Posterior cingulate gyrus (tissue), 11 donors: ENCODE data around the gene BUD31.
"Not testable (repeated sequence)": the region's sequence is repeated elsewhere in the genome, so short reads cannot be mapped to it uniquely, and the experiment has no call there.

Experiments
- DNase-seq, 10 donors: peaks; one replicate each; pipeline versions ENCODE4 v3.0.0 to v3.0.0-alpha.2; 2020 to 2021; ENCODE audit warnings: mixed read lengths in 3 of 10
- intact Hi-C: fragments of 100-400 bp; cut with DNase I; formaldehyde crosslinking; loops from one replicate; pipeline ENCODE4 v1.15.1; 2023

BUD31 gene

DNA sequence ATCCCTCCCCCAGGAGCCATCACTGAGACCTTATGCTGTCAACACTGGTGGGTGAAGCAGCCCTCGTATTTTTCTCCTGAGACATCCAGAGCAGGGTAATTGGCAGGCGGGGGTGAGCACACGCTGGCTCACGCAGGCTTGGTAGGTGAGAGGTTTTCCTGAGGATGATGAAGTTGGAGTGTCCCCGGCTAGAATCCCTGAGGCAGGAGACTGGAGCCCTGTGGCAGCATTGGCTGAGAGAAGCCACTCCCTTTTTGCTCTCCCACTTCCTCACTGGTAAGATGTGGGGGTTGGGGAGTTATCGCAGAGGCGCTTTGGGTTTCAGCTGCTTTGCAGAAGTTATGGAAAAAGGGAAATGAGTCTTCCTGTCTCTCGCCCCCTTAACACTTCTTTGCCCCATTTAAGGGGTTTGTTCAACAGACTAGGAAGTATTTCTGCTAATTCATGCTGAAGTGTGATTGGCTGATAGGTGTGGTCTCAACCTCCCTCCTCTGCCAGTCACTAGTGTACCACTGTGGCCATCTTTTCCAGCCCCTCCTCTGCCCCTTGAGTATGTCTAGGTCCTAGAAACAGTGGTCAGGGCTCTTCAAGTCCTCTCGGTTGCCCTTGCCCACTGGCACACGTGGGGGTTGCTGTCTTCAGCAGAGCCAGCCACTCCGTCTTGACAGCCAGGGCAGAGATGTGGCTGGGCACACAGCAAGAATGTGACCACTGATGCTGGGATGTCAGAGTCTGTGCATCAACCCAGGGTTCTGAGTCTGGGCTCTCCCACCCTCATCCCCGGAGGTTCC, 28.5 kb upstream of the BUD31 start:
- DNase-seq: peak in 5 of 10 donors; percentile 22 to 91 (median 47)
- intact Hi-C loops: no loop called here

DNA sequence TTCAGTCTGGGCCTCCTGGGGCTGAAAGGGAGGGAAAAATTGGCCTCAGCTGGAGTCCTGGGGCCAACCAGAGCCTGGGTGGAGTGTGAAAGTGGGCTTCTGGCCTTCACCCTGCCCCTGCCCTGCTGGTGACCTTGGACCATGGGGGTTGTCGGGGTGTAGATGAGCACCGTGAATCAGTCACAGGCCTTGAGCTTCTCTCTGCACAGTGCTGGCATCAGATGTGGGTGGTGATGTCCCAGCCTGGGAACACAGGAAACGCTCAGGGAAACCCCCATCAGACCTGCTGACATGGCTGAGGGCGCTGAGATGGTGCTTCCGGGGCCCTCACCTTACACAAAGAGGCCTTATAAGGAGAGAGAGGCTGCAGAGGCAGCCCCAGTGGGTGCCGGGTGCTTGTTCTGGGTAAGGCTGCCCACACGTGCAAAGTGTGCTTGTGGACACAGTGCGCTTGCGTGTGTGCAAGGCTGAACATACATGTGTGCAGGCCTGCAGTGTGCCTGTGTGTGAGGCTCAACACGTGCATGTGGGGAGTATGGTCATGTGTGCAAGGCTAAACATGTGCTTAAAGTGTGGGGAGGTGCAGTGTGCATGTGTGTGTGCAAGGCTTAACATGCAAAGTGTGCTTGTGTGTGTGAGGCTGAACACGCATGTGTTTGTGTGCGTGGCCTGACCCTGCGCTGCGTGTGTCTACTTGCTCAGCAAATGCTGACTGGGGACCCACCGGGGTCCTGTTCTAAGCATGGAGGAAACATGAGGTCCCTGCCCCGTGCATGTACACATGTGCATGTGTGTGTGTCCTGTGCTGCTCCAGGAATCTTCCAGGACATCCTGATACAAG, 27.7 kb upstream of the BUD31 start:
- intact Hi-C loops: no loop called here
- no peak for DNase-seq

DNA sequence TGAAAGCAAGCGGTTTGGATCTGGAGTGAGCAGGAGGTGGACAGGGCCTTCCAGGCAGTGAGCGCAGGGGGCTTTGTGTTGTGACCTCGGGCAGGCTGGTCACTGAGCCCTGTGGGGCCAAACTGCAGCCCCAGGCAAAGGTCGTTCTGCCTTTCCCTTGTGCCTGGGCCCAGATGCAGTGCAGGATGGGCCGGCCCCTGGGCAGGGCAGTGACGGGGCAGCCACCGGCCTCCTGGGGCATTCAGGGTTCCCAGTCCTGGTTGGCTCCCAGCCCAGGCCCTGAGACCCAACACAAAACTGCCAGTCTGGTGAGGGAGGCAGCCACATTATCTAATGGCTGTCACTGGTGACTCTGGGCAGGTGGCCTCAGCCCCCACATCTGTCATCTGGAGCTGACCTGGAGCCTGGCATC, 27.1 kb upstream of the BUD31 start:
- intact Hi-C loops: no loop called here
- no peak for DNase-seq

DNA sequence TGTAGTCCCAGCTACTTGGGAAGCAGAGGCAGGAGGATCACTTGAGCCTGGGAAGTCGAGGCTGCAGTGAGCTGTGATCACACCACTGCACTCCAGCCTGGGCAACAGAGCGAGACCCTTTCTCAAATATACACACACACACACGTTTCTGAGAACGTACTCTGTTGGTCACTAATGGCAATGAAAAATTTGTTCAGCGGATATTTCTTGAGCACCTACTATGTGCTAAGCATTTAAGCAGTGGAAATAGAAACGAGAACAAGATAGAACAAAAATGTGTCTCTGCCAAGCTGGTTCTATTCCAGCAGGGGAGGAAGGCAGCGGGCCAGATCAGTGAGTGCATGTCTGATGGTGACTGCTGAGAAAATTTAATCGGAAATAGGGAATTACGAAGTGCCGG, 25.6 kb upstream of the BUD31 start:
- no peak for DNase-seq
- intact Hi-C loops: no loop called here

DNA sequence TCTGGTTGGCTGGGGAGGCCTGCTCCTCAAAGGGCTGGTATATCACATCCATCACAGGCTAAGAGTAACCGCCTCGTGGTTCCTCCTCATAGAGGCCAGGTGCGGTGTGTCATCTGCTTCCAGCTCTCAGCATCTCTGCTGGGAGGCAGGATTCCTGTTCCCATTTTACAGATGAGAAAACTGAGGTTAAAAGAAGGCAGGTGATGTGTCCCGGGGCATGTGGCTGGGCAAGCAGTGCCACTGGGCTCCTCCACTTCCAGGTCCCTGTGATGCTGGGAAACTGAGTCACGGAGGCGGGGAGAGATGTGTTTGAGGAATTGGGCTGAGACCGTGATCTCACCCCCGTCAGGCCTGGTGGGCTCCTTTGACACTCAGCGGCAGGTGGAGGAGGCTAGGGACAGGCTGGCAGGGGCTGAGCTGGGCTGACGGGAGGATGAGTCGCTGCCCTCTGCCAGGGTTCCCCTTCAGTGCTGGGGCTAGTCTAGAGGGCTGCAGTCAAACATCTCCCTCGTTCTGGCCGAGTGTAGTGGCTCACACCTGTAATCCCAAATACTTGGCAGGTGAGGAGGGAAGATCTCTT, 24.9 kb upstream of the BUD31 start:
- DNase-seq: no peak
- intact Hi-C loops: no loop called here

DNA sequence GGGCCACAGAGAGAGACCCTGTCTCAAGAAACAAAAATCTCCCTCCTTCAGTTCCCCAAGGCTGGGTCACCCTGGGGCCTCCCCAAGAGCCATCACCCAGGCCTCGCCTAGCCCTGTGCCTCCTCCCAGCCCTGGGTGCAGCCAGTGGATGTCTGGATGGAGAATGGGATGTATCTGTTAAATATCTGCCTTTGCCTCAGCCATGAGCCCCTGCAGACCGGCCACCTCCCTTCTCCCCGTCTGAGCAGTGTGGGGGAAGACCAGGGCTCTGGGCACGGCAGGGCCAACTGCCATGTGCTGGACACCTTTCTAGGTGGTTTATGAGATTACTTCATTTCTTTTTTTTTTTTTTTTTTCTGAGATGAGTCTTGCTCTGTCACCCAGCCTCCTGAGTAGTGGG, 24.2 kb upstream of the BUD31 start:
- peak in 1 of 10 donors; percentile 57 for DNase-seq
- intact Hi-C loops: no loop called here

DNA sequence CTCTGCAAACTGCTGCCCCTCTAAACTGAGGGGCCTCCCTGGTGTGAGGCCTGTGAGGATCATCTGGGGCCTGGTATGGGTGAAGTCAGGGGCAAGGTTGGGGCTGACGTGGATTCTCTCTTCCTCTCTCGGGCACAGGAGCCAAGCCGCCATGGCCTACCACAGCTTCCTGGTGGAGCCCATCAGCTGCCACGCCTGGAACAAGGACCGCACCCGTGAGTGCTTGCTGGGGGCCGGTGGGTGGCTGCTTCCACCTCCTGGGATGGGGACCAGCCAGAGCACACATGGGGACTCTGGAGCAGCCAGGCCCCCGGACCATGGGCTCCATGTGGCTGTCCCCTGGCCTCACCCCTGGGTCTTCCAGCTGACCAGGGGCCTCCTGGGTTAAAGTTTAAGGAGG, 23.2 kb upstream of the BUD31 start:
- DNase-seq: peak in 1 of 10 donors; percentile 60
- intact Hi-C loops: no loop called here

DNA sequence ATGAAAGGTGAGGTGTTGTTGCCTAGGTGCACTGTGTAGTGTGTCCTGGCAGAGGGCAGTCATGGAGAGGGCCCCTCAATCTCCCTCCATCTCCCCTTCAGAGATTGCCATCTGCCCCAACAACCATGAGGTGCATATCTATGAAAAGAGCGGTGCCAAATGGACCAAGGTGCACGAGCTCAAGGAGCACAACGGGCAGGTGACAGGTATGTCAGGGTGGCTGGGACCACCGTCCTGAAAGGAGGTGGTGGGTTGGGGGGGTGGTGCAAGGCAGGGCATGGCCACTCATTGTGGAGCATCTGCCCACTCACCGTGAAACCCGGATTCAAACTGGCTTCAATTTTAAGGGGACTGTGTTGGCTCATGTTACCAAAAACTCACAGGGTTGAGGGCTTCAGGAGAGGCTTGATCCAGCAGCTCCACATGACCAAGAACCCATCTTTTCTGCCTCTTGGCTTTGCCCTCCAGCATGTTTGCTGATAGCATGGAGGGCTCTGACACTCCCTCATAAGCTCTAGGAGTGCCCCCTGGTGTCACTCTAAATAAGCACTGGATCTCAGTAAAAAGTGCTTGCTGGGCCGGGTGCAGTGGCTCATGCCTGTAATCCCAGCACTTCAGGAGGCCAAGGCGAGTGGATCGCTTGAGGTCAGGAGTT, 22.1 kb upstream of the BUD31 start:
- no peak for DNase-seq
- intact Hi-C loops: no loop called here

DNA sequence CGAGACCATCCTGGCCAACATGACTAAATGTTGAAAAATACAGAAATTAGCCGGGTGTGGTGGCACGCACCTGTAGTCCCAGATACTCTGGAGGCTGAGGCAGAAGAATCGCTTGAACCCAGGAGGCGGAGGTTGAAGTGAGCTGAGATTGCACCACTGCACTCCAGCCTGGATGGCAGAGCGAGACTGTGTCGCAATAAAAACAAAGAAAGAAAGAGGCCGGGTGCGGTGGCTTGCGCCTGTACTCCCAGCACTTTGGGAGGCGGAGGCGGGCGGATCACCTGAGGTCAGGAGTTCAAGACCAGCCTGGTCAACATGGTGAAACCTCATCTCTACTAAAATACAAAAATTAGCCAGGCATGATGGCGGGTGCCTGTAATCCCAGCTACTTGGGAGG, 21.5 kb upstream of the BUD31 start:
- intact Hi-C loops: not testable (repeated sequence)
- peak in 1 of 10 donors; percentile 3 for DNase-seq

DNA sequence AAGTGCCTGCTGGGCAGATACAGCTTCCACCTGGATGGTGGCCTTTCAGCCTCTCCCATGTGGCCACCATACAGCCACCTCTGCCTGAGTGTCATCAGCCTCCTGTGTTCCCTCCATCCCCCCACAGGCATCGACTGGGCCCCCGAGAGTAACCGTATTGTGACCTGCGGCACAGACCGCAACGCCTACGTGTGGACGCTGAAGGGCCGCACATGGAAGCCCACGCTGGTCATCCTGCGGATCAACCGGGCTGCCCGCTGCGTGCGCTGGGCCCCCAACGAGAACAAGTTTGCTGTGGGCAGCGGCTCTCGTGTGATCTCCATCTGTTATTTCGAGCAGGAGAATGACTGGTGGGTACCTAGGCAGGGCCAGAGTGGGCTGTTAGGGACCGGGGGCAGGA, 20.9 kb upstream of the BUD31 start:
- DNase-seq: peak in 1 of 10 donors; percentile 28
- intact Hi-C loops: no loop called here

DNA sequence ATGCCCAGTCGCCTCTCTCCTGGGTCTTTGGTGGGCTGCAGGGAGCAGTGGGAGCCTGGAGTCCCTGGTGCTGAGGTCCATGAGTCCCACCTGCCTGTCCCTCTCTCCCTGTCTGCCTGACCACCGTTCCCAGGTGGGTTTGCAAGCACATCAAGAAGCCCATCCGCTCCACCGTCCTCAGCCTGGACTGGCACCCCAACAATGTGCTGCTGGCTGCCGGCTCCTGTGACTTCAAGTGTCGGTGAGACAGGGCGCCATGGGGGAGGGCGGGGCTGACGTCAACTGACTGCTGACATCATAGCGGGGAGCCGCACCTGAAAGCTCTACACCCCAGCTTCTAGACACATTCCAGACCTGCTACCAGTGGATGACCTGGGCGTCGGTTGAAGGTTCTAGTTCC, 19.0 kb upstream of the BUD31 start:
- DNase-seq: peak in 1 of 10 donors; percentile 37
- intact Hi-C loops: no loop called here

DNA sequence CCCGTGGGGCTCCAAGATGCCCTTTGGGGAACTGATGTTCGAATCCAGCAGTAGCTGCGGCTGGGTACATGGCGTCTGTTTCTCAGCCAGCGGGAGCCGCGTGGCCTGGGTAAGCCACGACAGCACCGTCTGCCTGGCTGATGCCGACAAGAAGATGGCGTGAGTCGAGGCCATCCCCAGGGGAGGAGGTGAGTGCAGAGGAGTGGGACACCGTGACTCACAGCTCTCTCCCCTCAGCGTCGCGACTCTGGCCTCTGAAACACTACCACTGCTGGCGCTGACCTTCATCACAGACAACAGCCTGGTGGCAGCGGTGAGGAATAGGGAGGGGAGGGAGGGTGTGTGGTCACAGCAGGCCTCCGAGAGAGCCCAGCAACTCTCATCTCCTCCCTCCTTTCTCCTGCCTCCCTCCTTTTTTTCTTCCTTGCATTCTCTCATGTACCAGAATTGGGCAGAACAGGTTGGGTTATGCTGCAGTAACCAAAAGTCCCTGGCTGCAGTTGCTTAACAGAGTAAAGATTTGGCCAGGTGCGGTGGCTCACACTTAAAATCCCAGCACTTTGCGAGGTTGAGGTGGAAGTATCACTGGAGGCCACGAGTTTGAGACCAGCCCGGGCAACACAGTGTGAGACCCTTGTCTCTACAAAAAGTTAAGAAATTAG, 17.7 kb upstream of the BUD31 start:
- DNase-seq: peak in 1 of 10 donors; percentile 64
- intact Hi-C loops: no loop called here

DNA sequence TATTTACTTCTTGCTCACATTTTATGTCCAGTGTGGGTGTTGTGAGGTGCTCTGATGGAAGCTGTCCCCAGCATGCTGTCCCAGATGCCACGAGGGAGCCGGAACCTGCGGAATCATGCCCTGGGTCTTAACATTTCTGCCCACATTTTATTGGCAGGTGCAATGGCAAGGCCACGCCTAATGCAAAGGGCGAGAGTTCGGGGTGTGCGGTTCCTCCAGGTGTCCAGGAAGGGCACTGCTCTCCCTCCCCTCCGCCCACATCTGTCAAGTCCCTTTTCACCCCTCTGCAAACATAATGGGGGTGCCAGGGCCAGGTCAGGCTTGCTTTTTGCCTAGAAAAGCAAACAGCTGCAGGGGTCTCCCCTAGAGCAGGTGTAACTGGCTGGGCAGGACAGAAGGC, 16.7 kb upstream of the BUD31 start:
- DNase-seq: no peak
- intact Hi-C loops: no loop called here

DNA sequence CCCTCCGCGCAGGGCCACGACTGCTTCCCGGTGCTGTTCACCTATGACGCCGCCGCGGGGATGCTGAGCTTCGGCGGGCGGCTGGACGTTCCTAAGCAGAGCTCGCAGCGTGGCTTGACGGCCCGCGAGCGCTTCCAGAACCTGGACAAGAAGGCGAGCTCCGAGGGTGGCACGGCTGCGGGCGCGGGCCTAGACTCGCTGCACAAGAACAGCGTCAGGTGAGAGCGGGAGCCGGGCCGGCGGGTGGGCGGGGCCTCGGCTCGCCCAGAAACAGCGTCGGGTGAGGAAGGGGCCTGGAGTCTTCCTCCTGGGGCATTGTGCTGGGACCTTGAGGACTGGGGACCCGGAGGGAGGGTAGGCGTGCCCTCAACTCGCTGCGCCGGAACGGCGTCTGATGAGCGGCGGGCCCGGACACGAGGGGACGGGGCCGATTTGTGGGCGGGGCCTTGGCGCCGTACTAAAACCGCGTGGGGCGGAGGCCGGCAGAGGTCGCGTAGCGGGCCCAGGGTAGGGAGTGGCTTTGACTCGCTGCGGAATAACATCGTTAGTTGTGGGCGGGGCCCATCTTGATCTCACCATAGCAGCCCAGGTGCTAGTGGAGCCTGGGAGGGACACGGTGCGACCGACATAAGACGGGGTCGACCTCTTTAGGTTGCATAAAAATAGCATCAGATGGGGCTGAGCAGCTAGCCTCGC, 16.0 kb upstream of the BUD31 start:
- intact Hi-C loops: no loop called here
- peak; percentile 27 to 95 (median 66) for DNase-seq

DNA sequence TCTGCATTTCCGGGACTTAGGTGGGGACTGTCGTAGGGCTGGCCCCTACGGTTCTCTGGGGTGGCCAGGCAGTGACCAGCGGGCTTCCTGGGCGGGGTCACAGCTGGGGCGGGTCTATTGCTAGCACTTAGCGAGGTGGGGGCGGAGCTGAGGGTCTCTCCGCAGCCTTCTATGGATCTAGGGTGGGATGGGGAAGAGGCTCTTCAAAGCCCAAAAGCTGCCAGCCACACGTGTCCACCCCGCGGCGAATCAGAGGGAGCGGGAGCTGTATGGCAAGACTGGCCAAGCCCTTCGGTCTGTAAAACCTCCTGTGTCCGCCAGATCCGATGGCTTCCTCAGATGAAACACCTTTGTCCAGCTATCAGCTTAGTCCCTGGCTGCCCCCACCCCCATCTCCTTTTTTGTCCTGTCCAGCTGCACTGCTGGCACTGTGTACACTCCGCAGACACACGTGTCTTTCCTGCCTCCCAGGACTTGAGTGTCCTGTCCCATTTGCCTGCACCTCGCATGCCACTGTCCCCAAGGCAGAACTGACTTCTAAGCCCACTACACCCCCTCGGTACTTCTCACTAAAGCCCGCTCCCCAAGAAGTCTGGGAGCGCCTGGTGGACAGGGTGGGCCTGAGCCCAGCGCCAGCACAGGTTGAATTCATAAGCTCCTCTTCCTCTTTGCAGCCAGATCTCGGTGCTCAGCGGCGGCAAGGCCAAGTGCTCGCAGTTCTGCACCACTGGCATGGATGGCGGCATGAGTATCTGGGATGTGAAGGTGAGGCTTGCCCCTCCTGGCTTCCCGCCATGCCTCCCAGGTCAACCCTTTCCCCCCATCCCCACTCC, 15.2 kb upstream of the BUD31 start:
- intact Hi-C loops: no loop called here
- DNase-seq: peak in 5 of 10 donors; percentile 43 to 92 (median 57)

DNA sequence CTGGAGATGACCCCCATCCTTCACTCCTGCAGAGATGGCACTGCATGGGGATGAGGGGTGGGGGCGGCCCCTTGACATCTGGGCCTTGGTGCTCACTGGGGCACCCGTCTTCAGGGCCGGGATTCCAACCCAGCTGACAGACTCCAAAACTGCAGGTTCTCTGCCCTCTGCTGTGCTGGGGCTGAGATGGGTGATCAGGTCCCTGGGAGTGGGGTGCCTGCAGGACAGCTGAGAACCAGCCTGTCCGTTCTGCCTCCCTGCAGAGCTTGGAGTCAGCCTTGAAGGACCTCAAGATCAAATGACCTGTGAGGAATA, 14.6 kb upstream of the BUD31 start:
- no peak for DNase-seq
- intact Hi-C loops: no loop called here

DNA sequence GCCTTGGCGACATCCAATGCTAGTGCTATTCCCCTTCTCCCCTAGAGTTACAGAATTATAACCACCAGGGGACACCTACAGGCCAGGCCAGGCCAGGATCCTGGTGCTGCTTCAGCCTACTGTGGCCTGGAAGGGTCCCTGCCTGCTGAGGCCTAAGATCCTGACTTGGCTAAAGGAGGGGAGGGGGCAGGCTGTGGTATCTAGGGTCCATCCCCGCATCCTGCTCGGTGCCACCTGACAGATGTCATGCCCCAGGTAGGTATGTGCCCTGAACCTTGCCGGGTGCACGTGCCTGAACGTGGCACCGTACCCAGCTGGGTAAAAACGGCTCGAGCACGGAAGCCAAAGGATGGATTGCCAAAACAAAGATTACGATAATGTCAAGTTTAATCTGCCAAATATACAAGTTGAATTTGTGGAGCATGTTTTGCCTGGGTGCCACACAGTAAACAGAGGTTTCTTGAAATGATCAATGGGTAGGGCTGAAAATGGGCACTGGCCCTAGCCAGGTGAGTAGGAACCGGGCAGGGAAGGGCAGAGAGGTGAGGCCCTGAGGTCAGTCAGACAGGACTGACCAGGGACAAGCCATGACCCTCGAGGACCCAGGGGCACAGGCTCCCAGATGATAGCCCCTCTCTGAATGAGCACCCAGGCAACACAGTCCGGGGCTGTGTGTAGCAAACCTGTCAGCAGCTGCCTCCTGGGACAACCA, 13.0 kb upstream of the BUD31 start:
- DNase-seq: no peak
- intact Hi-C loops: no loop called here
